Left ventricle myocardium inferior (tissue), 1 donor: ENCODE measurements around the gene SYNPR. TPM values are rescaled to one million over a fixed set of nuclear protein-coding genes. Genes with fewer than 3 reads are reported as not detected.

Experiments
- DNase-seq: peaks from one replicate; pipeline ENCODE4 v3.0.0-alpha.2; 2020
- H3K27ac ChIP-seq: fragments of 200-600 bp; replicated peaks from 2 replicates; pipeline ENCODE4 v1.8.0; 2021
- H3K27me3 ChIP-seq: fragments of 200-600 bp; 2 replicates; pipeline ENCODE4 v1.8.0; 2021; ENCODE audit warnings: low read depth
- H3K36me3 ChIP-seq: fragments of 200-600 bp; 2 replicates; pipeline ENCODE4 v1.8.0; 2021
- H3K4me1 ChIP-seq: fragments of 200-600 bp; 2 replicates; pipeline ENCODE4 v1.8.0; 2021
- H3K4me3 ChIP-seq: fragments of 200-600 bp; 2 replicates; pipeline ENCODE4 v1.8.0; 2021; ENCODE audit warnings: mild to moderate bottlenecking, moderate library complexity
- H3K9me3 ChIP-seq: fragments of 200-600 bp; replicated peaks from 2 replicates; pipeline ENCODE4 v1.8.0; 2021
- CTCF ChIP-seq: fragments of 200-600 bp; IDR thresholded peaks from 2 replicates; pipeline ENCODE4 v1.8.0; 2021; ENCODE audit warnings: antibody characterized with exemption, mild to moderate bottlenecking, borderline replicate concordance
- intact Hi-C: fragments of 100-400 bp; cut with micrococcal nuclease; formaldehyde crosslinking; loops from one replicate; pipeline ENCODE4 v1.11.0; 2022
- total RNA-seq: library from RNA; stranded (reverse); fragmentation: NEBNext Ultra II Directional; extraction: Animal tissue kit (Norgen Biotek cat#: 25700); gene quantifications from one replicate; pipeline ENCODE4 v1.2.1, GENCODE V29; 2021
- donor health status: DM: no; HTN: yes; CAD: no; lungs with severe emphysema.

The SYNPR gene
- total RNA-seq, 1 donor from 2014 or later = 0.93 TPM

- H3K9me3 ChIP-seq = no peaks in the 10 kb centered on the region
- no peak overlapping the region for H3K27ac ChIP-seq
- peaks cover 10% of the 10 kb centered on the region for H3K27me3 ChIP-seq
- TF ChIP-seq CTCF = no peak
- H3K36me3 ChIP-seq = no peaks in the 10 kb centered on the region
- no peak for DNase-seq
- H3K4me3 ChIP-seq = no peak overlapping the region
- no peaks in the 10 kb centered on the region for H3K4me1 ChIP-seq
- intact Hi-C loops = no loop called here
These were observed 117.9 kb downstream of the SYNPR start for GRCh38 chr3:63395960-63396359.

DNA sequence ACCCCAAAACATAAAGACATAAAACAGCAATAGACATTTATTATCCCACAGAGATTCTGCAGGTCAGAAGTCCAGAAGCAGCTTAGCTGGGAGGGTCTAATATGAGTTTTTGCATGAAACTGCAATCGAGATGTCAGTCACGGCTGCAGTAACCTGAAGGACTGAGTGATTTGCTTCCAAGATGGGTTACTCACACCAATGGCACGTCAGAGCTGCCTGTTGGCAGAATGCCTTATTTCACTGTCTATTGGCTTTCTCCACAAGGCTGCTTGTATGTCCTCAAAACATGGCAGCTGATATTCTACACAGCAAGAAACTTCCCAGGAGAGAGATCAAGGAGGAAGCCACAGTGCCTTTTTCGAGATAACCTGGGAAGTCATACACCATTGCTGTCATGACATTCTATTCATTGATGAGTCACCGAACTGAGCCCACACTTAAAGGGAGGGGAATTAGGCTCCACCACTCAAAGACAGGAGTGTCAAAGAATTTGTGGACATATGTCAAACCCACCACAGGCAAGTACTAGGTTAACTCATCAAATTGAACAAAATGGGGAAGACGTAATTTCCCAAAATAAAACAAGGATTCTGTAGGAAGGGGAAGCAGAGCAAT lies 122.2 kb downstream of the SYNPR start:
- no peaks in the 10 kb centered on the region for H3K4me1 ChIP-seq
- intact Hi-C loops = no loop called here
- H3K9me3 ChIP-seq = no peaks in the 10 kb centered on the region
- no peak overlapping the region for H3K27ac ChIP-seq
- H3K36me3 ChIP-seq = no peaks in the 10 kb centered on the region
- H3K4me3 ChIP-seq = no peak overlapping the region
- no peak for DNase-seq
- no peak for TF ChIP-seq CTCF
- peaks cover 4% of the 10 kb centered on the region for H3K27me3 ChIP-seq

DNA sequence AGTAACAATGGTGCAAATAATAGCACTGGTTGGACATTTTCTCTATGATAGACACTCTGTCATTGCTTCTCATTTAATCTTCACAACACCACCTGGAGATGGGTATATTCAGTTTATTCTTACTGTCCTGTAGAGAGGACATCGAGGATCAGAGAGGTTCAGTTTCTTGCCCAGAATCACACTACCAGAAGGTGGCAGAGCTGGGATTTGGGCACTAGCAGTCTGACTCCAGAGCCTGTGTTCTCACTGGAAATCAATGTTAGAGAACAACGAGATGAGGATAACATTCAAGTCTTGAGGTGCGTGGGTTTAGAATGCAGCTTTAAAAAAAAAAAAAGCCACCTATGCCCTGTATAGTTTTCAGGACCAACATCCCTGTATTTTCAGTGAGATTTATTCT lies 127.8 kb downstream of the SYNPR start:
- Histone ChIP-seq H3K36me3 (no peaks in the 10 kb centered on the region), H3K4me1 (no peaks in the 10 kb centered on the region), H3K4me3 (no peak overlapping the region), H3K27me3 (no peaks in the 10 kb centered on the region), H3K27ac (no peak overlapping the region), H3K9me3 (no peaks in the 10 kb centered on the region)
- no peak for TF ChIP-seq CTCF
- intact Hi-C loops = no loop called here
- DNase-seq = no peak

- no peak for TF ChIP-seq CTCF
- no peaks in the 10 kb centered on the region for H3K27me3 ChIP-seq
These were observed 135.4 kb downstream of the SYNPR start for GRCh38 chr3:63413523-63413922.

DNA sequence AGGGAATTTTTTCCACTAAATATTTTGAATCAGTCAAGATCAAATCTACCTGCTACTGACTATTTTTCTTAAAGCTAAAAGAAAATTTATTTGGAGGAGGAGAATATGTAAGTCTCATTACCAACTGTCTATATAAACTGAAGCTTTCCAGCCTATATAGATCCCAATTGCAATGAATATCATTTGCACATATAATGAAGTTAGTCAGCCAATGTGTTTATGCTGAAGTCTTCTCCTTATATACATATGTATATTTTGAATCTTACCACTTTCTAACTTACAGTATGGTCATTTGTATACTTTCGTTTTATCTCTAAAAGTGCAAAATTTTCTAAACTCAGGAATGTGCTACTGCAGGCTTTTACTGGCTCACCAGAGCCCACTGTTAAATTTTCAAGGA lies 136.5 kb downstream of the SYNPR start:
- Histone ChIP-seq H3K36me3 (no peaks in the 10 kb centered on the region), H3K27me3 (no peaks in the 10 kb centered on the region), H3K27ac (no peak overlapping the region), H3K4me1 (peaks cover 6% of the 10 kb centered on the region), H3K9me3 (no peaks in the 10 kb centered on the region), H3K4me3 (no peak overlapping the region)
- DNase-seq = no peak
- intact Hi-C loops = no loop called here
- TF ChIP-seq CTCF = no peak

More at GRCh38 chr3:63413523-63413922, 135.4 kb downstream of the SYNPR start:
- H3K4me1 ChIP-seq = peaks cover 6% of the 10 kb centered on the region
- H3K9me3 ChIP-seq = no peaks in the 10 kb centered on the region
- no peaks in the 10 kb centered on the region for H3K36me3 ChIP-seq
- H3K4me3 ChIP-seq = no peak overlapping the region
- intact Hi-C loops = no loop called here
- no peak for DNase-seq
- H3K27ac ChIP-seq = no peak overlapping the region
